Measurements from ENCODE around the gene INMT. TPM values are rescaled to one million over a fixed set of nuclear protein-coding genes. Genes with fewer than 3 reads are reported as not detected.

INMT gene
- total RNA-seq, 2 donors from 2014 or later, result 30.4 to 48.1 TPM

GRCh38 chr7:30729642-30730041, 22.3 kb upstream of the INMT start:
- H3K27ac ChIP-seq, result no peak overlapping the region
- H3K9me3 ChIP-seq, result no peaks in the 10 kb centered on the region
- H3K36me3 ChIP-seq (replicated peaks in 1 of 2; ENCODE audit: insufficient read depth in 1 of 2, low read depth in 2 of 2), result no peaks in the 10 kb centered on the region
- intact Hi-C loops (cut with DNase I), result no loop called here
- WGBS, 2 donors, result 49 to 58% methylated on average over 2 of the region's 2 CpGs
- H3K4me1 ChIP-seq, result no peaks in the 10 kb centered on the region
- DNase-seq (no peak), ATAC-seq (no peak)
- H3K4me3 ChIP-seq, result no peak overlapping the region
- TF ChIP-seq POLR2A (IDR thresholded peaks at IDR 0.05), result no peak
- no peaks in the 10 kb centered on the region for H3K27me3 ChIP-seq

DNA sequence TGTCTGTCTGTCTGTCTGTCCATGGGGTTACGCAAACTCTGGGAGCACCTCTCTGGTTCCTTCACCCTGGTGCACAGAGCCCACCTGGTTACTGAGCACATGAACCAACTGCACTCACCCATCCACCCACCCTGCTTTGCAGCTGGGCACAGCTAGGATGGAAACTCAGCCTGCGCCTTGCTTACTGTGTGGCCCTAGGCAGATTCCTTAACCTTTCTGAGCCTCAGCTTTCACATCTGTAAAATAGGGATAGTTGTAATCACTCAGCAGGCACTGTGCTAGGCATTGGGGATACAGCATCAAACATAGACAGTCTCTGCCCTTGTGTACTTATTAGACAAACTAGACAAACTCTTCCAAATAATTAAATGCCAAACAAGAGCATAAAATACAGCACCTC, 21.8 kb upstream of the INMT start:
- Histone ChIP-seq H3K9me3 (no peaks in the 10 kb centered on the region), H3K4me3 (no peak overlapping the region), H3K27ac (no peak overlapping the region), H3K4me1 (no peaks in the 10 kb centered on the region), H3K27me3 (no peaks in the 10 kb centered on the region), H3K36me3 (replicated peaks in 1 of 2; ENCODE audit: insufficient read depth in 1 of 2, low read depth in 2 of 2) (no peaks in the 10 kb centered on the region)
- intact Hi-C loops (cut with DNase I), result no loop called here
- TF ChIP-seq POLR2A (IDR thresholded peaks at IDR 0.05), result no peak
- no peak for TF ChIP-seq CTCF (IDR thresholded peaks at IDR 0.05)
- 100% methylated on average over 2 of the region's 2 CpGs for WGBS, 2 donors
- ATAC-seq, result no peak
- no peak for DNase-seq

GRCh38 chr7:30730996-30731395, 20.9 kb upstream of the INMT start:
- DNase-seq, result no peak
- no peaks in the 10 kb centered on the region for H3K27me3 ChIP-seq
- no peak overlapping the region for H3K4me3 ChIP-seq
- TF ChIP-seq CTCF (IDR thresholded peaks at IDR 0.05) (no peak), POLR2A (IDR thresholded peaks at IDR 0.05) (no peak)
- ATAC-seq, result no peak
- WGBS, 2 donors, result 78 to 81% methylated on average over 4 of the region's 4 CpGs
- intact Hi-C loops (cut with DNase I), result no loop called here
- H3K9me3 ChIP-seq, result no peaks in the 10 kb centered on the region
- H3K4me1 ChIP-seq, result no peaks in the 10 kb centered on the region
- no peaks in the 10 kb centered on the region for H3K36me3 ChIP-seq (replicated peaks in 1 of 2; ENCODE audit: insufficient read depth in 1 of 2, low read depth in 2 of 2)
- H3K27ac ChIP-seq, result no peak overlapping the region

GRCh38 chr7:30731581-30731980, 20.4 kb upstream of the INMT start:
- no peaks in the 10 kb centered on the region for H3K36me3 ChIP-seq (replicated peaks in 1 of 2; ENCODE audit: insufficient read depth in 1 of 2, low read depth in 2 of 2)
- TF ChIP-seq POLR2A (IDR thresholded peaks at IDR 0.05) (no peak), CTCF (IDR thresholded peaks at IDR 0.05) (no peak)
- no peaks in the 10 kb centered on the region for H3K27me3 ChIP-seq
- no peaks in the 10 kb centered on the region for H3K4me1 ChIP-seq
- no peak for ATAC-seq
- WGBS, 2 donors, result 64 to 74% methylated on average over 11 of the region's 11 CpGs
- H3K27ac ChIP-seq, result no peak overlapping the region
- intact Hi-C loops (cut with DNase I), result no loop called here
- DNase-seq, result no peak
- H3K9me3 ChIP-seq, result no peaks in the 10 kb centered on the region
- H3K4me3 ChIP-seq, result no peak overlapping the region

DNA sequence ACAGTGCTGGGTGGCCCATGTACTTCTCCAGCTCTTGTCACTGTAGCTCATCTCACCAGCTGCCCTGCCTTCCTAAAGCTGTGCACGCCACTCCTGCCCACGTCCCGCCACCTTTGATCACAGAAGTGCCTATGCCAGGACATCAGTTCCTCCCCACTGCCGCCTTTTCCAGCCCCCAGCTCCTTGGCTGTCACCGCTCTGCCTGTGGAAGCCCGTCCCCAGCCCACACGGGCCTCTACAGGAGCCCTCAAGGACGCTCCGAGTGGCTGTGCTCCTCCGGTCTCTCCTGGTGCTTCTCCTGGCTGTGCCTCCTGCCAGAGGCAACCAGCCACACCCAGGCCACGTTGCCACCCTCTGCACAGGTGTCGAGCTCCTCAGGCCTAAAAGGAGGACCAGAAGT, 19.3 kb upstream of the INMT start:
- 72 to 77% methylated on average over 8 to 9 of the region's 12 CpGs for WGBS, 2 donors
- intact Hi-C loops (cut with DNase I), result no loop called here
- DNase-seq, result no peak

More for the DNA sequence above, 19.3 kb upstream of the INMT start:
- H3K27ac ChIP-seq, result no peak overlapping the region
- ATAC-seq, result no peak
- TF ChIP-seq POLR2A (IDR thresholded peaks at IDR 0.05) (no peak), CTCF (IDR thresholded peaks at IDR 0.05) (no peak)
- no peaks in the 10 kb centered on the region for H3K9me3 ChIP-seq
- no peak overlapping the region for H3K4me3 ChIP-seq
- no peaks in the 10 kb centered on the region for H3K27me3 ChIP-seq
- no peaks in the 10 kb centered on the region for H3K4me1 ChIP-seq
- no peaks in the 10 kb centered on the region for H3K36me3 ChIP-seq (replicated peaks in 1 of 2; ENCODE audit: insufficient read depth in 1 of 2, low read depth in 2 of 2)

All from body of pancreas (tissue), 4 donors.